Measurements from ENCODE around the gene FOXP1.

FOXP1 gene

GRCh38 chr3:71117572-71118247 lies 465.8 kb downstream of the FOXP1 start:
- DNase-seq (ENCODE audit: low read depth in 3 of 3, low spot score in 1 of 3) = no peak

GRCh38 chr3:71114610-71115009 lies 468.9 kb downstream of the FOXP1 start:
- DNase-seq (ENCODE audit: low read depth in 3 of 3, low spot score in 1 of 3) = no peak

- no peak for DNase-seq (ENCODE audit: low read depth in 3 of 3, low spot score in 1 of 3)
Measured at GRCh38 chr3:71112576-71112975, 471.0 kb downstream of the FOXP1 start.

GRCh38 chr3:71111784-71112440 lies 471.6 kb downstream of the FOXP1 start:
- no peak for DNase-seq (ENCODE audit: low read depth in 3 of 3, low spot score in 1 of 3)

- no peak for DNase-seq (ENCODE audit: low read depth in 3 of 3, low spot score in 1 of 3)
Measured at GRCh38 chr3:71110385-71111222, 472.9 kb downstream of the FOXP1 start.

- DNase-seq (ENCODE audit: low read depth in 3 of 3, low spot score in 1 of 3) = no peak
Measured at GRCh38 chr3:71109977-71110285, 473.6 kb downstream of the FOXP1 start.

- DNase-seq (ENCODE audit: low read depth in 3 of 3, low spot score in 1 of 3) = no peak
Measured at GRCh38 chr3:71109241-71109976, 474.1 kb downstream of the FOXP1 start.

GRCh38 chr3:71107926-71108325 lies 475.6 kb downstream of the FOXP1 start:
- no peak for DNase-seq (ENCODE audit: low read depth in 3 of 3, low spot score in 1 of 3)

GRCh38 chr3:71104976-71105375 lies 478.6 kb downstream of the FOXP1 start:
- no peak for DNase-seq (ENCODE audit: low read depth in 3 of 3, low spot score in 1 of 3)

GRCh38 chr3:71104556-71104955 lies 479.0 kb downstream of the FOXP1 start:
- no peak for DNase-seq (ENCODE audit: low read depth in 3 of 3, low spot score in 1 of 3)

- DNase-seq (ENCODE audit: low read depth in 3 of 3, low spot score in 1 of 3) = no peak
Measured at GRCh38 chr3:71104121-71104541, 479.4 kb downstream of the FOXP1 start.

GRCh38 chr3:71103430-71103921 lies 480.1 kb downstream of the FOXP1 start:
- DNase-seq (ENCODE audit: low read depth in 3 of 3, low spot score in 1 of 3) = no peak

- no peak for DNase-seq (ENCODE audit: low read depth in 3 of 3, low spot score in 1 of 3)
Measured at GRCh38 chr3:71102111-71102983, 481.2 kb downstream of the FOXP1 start.

- no peak for DNase-seq (ENCODE audit: low read depth in 3 of 3, low spot score in 1 of 3)
Measured at GRCh38 chr3:71101626-71102025, 481.9 kb downstream of the FOXP1 start.

- DNase-seq (ENCODE audit: low read depth in 3 of 3, low spot score in 1 of 3) = no peak
Measured at GRCh38 chr3:71101014-71101413, 482.5 kb downstream of the FOXP1 start.

GRCh38 chr3:71099997-71100719 lies 483.4 kb downstream of the FOXP1 start:
- DNase-seq (ENCODE audit: low read depth in 3 of 3, low spot score in 1 of 3) = no peak

GRCh38 chr3:71097557-71097956 lies 486.0 kb downstream of the FOXP1 start:
- no peak for DNase-seq (ENCODE audit: low read depth in 3 of 3, low spot score in 1 of 3)

- DNase-seq (ENCODE audit: low read depth in 3 of 3, low spot score in 1 of 3) = no peak
Measured at GRCh38 chr3:71095511-71096291, 487.8 kb downstream of the FOXP1 start.

GRCh38 chr3:71094658-71095209 lies 488.8 kb downstream of the FOXP1 start:
- no peak for DNase-seq (ENCODE audit: low read depth in 3 of 3, low spot score in 1 of 3)
